HG03060 (cell line): ENCODE results near the gene TEC.

Source experiments
- ATAC-seq: cut with Tn5 transposase; IDR thresholded peaks from one replicate; pipeline ENCODE4 v1.9.1; 2021; ENCODE audit warnings: low read depth, moderate number of reproducible peaks; ENCODE audit not compliant: unreplicated experiment

The TEC gene

DNA sequence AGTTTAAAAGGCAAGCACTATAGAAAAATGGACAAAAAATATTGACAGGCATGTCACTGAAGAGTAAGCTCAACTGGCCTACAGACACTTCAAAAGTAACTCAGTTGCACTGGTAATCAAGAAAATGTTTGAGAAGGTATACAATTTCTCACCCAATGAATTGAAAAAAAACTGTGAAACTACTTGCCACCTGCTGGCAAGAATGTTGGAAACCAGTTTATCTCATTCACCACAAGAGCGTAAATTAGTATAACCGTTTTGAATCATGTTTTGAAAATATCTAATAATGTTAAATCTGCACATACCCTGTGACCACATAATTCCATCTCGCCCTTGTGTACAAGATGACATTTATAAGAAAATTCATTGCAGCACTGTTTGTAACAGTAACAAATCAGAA is 167.3 kb downstream of the TEC start:
- no peak for ATAC-seq

DNA sequence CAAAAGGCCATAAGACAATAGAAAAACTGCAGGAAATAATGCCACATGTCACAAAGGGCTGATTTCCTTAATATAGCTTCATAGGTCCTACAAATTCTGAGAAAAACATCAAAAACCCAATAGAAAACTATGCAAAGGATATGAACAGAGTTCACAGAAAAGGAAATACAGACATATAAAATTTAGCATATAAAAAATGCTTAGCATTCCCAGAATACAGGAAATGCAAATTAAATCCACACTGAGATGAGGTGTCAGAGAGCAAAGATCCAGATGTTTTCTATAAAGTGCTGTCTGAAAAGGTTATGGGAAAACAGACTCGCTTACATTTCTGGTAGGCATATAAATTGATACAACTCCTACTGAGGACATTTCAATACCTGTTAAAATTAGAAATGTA is 169.4 kb downstream of the TEC start:
- no peak for ATAC-seq

DNA sequence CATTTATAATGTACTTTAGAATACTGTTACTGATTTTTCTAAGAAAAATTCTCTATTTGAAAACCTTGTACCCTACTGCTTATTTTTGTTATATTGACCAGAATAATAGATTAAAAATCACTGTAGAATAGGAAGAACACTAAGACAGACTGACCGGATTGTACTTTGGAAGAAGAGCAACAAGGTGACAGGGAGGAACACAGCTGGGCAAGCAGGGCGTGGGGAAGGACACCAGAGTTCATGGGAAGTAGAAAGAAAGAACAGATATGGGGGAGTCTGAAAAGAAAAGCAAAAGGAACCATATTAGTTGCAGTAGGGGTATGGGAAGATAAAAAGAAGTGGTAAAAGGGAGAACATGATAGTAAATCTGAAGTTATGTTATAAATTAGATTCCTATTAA is 174.2 kb downstream of the TEC start:
- no peak for ATAC-seq

DNA sequence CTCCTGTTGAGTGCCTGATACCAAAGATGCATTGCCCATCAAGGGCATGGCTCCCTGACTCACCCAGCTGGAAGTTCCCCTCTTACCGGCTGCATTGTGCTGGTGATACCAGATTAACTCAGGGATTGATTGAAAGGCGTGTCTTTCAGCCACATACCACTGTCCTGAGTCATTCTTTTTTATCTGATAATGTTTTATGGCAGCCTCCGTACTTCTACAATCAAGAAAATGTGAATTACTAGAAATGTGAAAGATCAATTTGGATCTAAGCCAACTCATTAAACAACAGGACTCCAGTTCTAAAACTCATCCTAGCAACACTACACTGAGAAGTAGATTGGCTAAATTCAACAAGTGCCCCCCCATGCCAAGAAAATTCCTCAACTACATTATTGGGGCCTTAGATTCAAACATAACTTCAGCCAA is 175.6 kb downstream of the TEC start:
- ATAC-seq = no peak

DNA sequence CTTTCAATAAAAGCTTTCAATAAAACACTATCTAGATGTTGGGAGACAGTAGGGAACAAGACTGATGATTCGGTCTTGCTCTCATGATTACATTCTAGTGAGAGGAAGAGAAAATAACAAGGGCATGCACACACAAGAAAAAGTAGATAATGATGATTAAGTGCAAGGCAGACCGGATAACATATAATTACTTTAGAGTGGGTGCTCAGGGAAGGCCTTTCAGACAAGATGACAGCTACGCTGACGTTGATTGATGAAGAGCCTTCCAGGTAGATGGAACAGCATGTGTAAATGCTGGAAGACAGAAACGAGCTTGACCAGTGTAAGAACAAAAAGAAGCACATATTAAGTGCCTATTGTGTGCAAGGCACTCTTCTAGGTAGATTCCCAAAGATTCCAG is 179.0 kb downstream of the TEC start:
- ATAC-seq = no peak

DNA sequence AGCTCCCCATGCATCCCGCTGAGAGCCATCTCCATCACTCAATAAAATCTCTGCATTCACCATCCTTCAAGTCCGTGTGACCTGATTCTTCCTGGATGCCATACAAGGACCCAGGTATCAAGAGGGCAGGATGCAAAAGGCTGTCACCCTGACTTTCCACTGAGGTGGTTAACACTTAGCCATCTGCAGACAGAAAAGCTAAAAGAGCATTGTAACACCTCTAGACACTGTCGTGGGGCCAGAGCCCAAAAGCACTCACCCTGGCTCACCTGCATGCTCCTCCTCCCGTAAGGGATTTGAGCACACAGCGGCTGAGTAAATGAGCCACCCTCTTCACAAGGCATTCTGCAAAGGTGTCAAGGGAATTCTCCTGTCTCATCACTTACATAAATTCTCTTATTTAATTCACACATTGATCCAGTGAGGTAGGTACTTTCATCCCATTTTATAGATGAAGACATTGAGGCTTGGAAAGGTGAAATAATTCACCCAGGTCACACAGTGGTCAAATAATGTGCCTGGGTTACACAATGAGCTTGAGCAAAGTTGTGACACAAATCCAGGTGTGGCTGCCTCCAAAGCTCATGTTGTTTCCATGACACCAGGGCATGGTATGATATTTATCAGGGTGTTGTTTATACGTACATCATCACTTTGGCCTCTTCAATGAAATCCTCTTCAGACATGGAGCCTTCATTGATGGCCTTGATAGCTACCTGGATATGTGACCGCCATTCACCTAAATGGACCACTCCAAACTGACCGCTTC is 183.6 kb downstream of the TEC start:
- ATAC-seq = no peak
